Measurements from ENCODE around the gene UBAC2. TPM values are rescaled to one million over a fixed set of nuclear protein-coding genes. Genes with fewer than 3 reads are reported as not detected.
A peak's percentile ranks its signal among the peaks of the same experiment; 100 is the strongest.

UBAC2 gene
- total and polyA plus RNA-seq, 11 donors, result 32.6 to 66.9 (median 48.5) TPM

GRCh38 chr13:99412856-99413255 lies 212.2 kb downstream of the UBAC2 start:
- ATAC-seq (no peak), DNase-seq (no peak)
- Histone ChIP-seq H3K27me3 (peaks cover 0 to 9% (median 0%) of the 10 kb centered on the region in 9 donors), H3K27ac (no peak overlapping the region), H3K9me3 (no peaks in the 10 kb centered on the region), H3K36me3 (no peaks in the 10 kb centered on the region), H3K4me3 (no peak overlapping the region), H3K4me1 (peaks cover 0 to 14% (median 0%) of the 10 kb centered on the region in 12 donors)
- TF ChIP-seq POLR2A (IDR thresholded peaks at IDR 0.05) (no peak), CTCF (IDR thresholded peaks at IDR 0.05) (no peak)
- 56 to 73% (median 62%) methylated on average over 1 of the region's 1 CpG for WGBS, 4 donors
- intact Hi-C loops (cut with DNase I), result no loop called here

DNA sequence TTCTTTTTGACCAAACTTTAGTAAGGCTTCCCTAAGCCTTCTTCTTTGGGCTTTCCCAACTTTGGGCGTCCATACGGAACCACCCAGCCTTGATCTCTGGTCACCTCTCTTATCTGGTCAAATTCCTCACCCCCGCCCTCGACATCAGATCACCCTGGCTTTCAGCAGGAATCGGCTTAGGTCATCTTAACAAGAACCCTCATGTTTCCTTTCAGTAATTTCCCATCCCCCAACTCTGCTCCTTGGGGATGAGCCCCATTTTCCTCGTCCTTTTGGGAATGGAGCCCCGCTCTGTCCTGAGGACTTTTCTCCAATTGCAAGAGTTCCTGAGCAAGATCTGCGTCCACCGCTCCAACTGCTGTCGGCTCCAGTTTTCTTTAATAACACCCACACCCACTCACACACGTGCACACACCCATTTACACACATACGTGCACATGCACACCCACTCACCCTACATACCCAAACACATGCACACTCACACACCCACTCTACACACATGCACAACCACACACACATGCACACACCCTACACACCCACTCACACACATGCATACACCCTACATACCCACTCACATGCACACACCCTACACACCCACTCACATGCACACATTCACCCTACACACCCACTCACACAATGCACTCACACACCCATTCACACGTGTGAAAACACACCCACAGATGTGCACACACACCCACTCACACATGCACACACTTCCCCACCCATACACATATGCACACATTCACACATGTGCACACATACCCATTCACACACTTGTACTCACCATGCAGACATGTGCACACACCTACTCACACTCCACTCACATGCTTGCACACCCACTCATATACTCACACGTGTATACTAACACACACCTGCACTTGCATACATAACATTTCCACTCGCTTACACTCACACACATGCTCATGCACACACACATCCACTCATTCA lies 213.7 kb downstream of the UBAC2 start:
- Histone ChIP-seq H3K27ac (no peak overlapping the region), H3K4me1 (peaks cover 0 to 13% (median 0%) of the 10 kb centered on the region in 12 donors), H3K27me3 (peaks cover 0 to 16% (median 0%) of the 10 kb centered on the region in 9 donors), H3K36me3 (no peaks in the 10 kb centered on the region), H3K4me3 (no peak overlapping the region), H3K9me3 (no peaks in the 10 kb centered on the region)
- TF ChIP-seq CTCF (IDR thresholded peaks at IDR 0.05) (no peak), POLR2A (IDR thresholded peaks at IDR 0.05) (no peak)
- 70 to 75% (median 71%) methylated on average over 15 of the region's 15 CpGs for WGBS, 4 donors
- no peak for ATAC-seq
- intact Hi-C loops (cut with DNase I), result no loop called here
- DNase-seq, result no peak

- DNase-seq (no peak), ATAC-seq (peak; percentile 19 to 38 (median 30))
- peaks cover 0 to 21% (median 0%) of the 10 kb centered on the region in 12 donors for H3K4me1 ChIP-seq
- no peak overlapping the region for H3K4me3 ChIP-seq
- peak overlapping the region in 1 of 12 donors; percentile 78 for H3K27ac ChIP-seq
- intact Hi-C loops (cut with DNase I), result no loop called here
- 84 to 89% (median 87%) methylated on average over 13 of the region's 13 CpGs for WGBS, 4 donors
- H3K27me3 ChIP-seq, result peaks cover 0 to 24% (median under 1%) of the 10 kb centered on the region in 9 donors
- no peaks in the 10 kb centered on the region for H3K9me3 ChIP-seq
- TF ChIP-seq POLR2A (IDR thresholded peaks at IDR 0.05) (no peak), CTCF (IDR thresholded peaks at IDR 0.05) (no peak)
- H3K36me3 ChIP-seq, result no peaks in the 10 kb centered on the region
These were observed 214.5 kb downstream of the UBAC2 start for GRCh38 chr13:99415014-99415650.

GRCh38 chr13:99415851-99416331 lies 215.2 kb downstream of the UBAC2 start:
- Histone ChIP-seq H3K4me1 (peaks cover 0 to 29% (median 0%) of the 10 kb centered on the region in 12 donors), H3K36me3 (no peaks in the 10 kb centered on the region), H3K27ac (peak overlapping the region in 1 of 12 donors; percentile 78), H3K9me3 (no peaks in the 10 kb centered on the region), H3K4me3 (no peak overlapping the region), H3K27me3 (peaks cover 0 to 30% (median 3%) of the 10 kb centered on the region in 9 donors)
- no peak for DNase-seq
- peak in 2 of 4 donors; percentile 23 to 43 for ATAC-seq
- intact Hi-C loops (cut with DNase I), result no loop called here
- WGBS, 4 donors, result 90 to 92% (median 91%) methylated on average over 14 of the region's 14 CpGs
- TF ChIP-seq POLR2A (IDR thresholded peaks at IDR 0.05), result no peak

Data from heart left ventricle (tissue), 16 donors.